Globus pallidus (tissue), 1 donor: ENCODE data around the gene KCNQ2.
A peak's percentile ranks its signal among the peaks of the same experiment; 100 is the strongest.
"Not testable (repeated sequence)": the region's sequence is repeated elsewhere in the genome, so short reads cannot be mapped to it uniquely, and the experiment has no call there.

Source experiments
- DNase-seq: peaks from one replicate; pipeline ENCODE4 v3.0.0-alpha.2; 2015; ENCODE audit warnings: low spot score

The KCNQ2 gene

DNA sequence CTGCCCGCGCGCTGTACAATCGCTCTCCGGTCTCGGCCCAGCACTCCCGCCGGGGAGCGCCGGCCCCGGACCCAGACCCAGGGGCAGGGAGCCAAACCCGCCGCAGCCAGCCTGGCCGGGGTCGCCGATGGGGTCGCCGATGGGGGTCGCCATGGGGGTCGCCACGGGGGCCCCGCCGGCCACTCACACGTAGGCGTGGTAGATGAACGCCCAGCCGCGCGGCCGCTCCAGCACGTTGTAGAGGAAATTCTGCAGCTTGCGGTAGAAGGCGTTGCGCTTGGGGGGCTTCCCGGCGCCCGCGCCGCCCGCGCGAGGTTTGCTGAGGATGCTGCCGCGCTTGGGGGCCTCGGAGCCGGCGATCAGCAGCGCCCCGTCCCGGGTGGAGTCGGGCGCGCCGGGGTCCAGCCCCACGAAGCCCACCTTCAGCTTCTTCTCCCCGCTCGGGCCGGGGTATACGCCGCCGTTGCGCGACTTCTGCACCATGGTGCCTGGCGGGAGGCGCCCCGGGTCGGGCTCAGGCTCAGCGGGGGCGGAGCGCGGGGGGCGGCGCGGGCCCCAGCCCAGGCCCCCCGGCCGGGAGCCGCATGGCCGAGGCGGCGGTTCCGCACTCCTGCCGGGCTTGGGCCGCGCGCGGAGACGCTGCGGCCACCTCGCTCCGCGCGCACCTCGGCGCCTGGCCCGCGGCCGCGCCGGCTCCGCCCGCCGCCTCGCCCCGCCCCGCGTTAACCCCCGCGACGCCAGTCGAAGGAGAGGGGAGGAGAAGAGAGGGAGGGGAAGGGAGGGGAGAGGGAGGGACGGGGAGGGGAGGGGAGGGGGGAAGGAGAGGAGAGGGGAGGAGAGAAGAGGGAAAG, at the start of gene KCNQ2:
Gene KCNQ2 (minus strand): TSS at position 675 of the 851 bp plus-strand sequence. CDS start 192 bp downstream, at position 483.
- DNase-seq: no peak

DNA sequence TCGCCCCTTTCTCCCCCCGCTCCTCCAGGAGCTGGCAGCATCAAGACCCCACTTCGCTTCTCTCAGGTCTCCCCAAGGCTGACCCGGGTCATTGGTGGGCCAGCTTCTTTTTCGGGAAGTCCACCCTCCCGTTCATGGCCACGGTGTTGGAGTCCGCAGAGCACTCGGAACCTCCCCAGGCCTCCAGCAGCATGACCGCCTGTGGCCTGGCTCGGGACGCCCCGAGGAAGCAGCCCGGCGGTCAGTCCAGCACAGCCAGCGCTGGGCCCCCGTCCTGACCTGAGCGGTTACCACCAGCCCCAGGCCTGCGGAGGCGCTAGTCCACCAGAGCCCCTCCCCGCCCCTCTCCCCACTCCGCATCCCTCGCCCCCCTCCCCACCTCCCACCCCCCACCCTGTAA, 49.1 kb upstream of the KCNQ2 start:
- DNase-seq: no peak

DNA sequence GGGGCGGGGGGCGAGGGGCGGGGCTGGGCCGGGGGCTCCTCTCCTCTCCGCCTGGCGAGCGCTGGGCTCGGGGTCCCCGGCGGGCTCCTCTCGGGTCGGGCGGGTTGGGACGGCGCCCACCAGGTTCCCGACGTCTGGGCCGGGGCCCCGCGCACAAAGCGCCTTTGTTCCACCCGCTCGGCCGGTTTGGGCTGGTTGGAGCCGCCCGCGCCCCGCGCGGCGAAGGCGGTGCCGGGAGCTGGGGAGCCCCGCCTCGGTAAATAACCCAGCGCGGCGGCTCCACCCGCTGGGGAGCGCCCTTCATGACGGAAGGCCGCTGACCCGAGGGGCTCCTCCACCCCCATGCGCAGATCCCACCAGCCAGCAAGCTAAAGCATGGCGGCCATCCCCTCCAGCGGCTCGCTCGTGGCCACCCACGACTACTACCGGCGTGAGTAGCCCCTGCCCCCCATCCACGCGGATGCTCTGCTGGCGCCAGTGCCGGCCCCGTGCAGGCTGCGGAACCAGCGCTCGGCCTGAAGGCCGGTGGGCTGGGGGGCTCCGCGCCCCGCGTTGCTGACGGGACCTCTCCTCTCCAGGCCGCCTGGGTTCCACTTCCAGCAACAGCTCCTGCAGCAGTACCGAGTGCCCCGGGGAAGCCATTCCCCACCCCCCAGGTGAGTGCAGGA, 48.6 kb upstream of the KCNQ2 start:
- peak; percentile 80 for DNase-seq

DNA sequence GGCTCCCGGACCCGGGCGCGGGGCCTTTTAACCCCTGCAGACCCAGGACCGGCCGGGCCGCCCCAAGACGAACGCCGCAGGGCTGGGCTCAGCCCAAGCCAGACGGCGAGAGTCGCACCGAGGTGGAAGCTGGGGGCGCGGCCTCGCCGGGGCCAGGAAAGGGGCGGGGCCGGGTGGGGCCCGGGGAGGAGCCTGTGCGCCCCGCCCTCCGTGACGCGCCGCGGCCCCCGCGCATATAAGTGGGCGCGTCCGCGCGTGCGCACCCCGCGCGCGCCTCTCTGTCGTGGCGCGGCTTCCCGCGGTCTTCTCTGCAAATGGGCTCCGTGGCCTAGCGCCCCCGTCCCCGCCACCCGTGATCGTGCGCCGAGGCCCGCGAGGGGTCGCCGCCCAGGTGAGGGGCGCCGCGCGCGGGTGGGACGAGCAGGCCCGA, 48.1 kb upstream of the KCNQ2 start, which contains the start of gene PPDPF:
Gene PPDPF (plus strand): TSS at position 262 of the 430 bp plus-strand sequence. CDS start 544 bp downstream, outside the sequence.
- DNase-seq: peak; percentile 82

DNA sequence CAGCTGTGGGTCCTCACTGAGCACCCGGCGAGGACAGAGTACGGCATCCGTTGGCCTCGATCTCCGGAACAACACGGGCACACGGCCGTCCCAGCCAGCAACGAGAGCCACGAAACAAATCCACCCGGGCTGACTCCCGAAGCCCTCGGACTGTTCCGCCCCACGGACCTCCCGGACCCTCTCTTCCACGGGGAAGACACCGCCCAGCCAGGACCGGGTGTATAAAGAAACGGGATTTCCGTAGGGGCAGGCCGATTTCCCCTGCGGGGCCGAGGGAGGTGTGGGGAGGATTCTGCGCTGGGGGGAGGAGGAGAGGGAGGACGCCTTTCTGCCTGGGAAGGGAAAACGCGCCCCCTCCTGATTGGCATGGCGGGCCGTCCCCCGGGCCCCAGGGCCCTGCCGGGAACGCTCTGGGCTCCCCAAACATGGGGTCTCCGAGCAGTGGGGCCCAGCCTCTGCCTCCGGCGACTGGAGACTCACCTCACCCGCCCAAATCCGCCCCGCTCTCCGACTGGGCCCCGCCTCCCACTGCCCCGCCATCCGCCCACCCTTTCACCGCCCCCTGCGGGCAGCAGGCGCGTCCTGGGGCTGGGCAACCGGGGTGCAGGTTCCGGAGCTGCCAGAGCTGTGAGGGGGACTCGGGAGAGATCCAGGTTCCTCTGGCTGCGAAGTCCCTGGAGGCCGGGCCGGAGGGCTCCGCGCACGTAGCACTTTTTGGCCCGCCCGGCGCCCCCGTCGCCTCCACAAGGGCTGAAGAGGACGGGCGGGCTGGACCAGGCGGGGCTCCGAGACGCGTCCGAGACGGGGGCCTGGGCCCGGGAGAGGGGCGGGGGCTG, 47.4 kb upstream of the KCNQ2 start:
- DNase-seq: peak; percentile 26

DNA sequence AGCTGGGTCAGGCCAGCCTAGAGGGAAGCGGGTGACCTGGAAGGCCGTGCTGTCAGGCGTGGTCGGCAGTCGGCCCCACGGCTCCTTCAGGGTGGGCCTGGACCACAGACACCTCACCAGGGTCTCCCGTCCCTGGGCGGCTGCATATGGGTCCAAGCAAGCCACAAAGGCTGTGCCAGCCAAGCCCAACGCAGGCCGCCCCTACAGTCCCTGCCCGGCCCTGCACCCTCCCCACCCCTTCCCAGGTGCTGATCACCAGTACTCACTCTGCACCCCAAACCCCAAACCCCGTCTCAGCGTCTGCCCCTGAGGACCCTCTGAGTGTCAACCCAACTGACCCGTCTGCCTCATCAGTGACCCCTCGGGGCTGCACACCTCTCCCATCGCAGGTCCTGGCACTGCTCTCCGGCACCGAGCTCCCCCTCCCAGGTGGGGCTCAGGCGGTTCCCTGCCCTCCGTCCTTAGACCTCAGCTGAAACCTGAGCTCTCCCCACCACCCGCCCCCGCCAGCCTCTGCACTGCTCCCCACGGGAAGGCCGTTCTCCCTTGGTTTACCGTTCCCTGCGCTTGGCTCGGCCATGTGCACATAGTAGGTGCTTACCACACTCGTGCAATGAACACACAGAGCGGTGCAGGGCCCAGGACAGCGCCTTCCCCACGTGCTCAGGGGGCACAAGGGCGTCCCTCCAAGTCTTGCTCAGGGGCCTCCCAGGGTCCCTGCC, 46.7 kb upstream of the KCNQ2 start:
- no peak for DNase-seq

DNA sequence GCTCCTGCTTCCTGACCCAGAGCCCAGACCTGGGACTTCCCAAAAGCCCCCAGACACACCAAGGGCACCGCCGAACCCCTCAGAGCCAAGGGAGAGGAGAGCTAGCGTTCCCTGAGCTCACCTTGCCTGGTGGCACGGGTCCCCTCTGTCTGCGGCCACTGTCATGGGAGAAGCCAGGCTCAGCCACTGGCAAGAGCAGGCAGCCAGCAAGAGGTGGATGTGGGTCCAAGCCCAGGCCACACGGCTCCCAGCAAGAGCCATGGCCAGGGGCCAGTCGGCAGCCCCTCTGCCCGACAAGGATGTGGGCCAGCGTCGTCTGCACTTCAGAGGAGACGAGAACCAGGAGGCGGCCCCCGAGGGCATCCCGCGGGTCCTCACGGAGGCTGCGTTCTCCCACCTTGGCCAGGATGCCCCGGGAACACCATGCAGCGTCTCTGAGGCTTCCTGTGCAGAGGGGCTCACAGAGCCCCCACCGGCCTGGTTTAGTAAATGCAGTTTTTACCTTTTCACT, 46.0 kb upstream of the KCNQ2 start:
- DNase-seq: no peak

DNA sequence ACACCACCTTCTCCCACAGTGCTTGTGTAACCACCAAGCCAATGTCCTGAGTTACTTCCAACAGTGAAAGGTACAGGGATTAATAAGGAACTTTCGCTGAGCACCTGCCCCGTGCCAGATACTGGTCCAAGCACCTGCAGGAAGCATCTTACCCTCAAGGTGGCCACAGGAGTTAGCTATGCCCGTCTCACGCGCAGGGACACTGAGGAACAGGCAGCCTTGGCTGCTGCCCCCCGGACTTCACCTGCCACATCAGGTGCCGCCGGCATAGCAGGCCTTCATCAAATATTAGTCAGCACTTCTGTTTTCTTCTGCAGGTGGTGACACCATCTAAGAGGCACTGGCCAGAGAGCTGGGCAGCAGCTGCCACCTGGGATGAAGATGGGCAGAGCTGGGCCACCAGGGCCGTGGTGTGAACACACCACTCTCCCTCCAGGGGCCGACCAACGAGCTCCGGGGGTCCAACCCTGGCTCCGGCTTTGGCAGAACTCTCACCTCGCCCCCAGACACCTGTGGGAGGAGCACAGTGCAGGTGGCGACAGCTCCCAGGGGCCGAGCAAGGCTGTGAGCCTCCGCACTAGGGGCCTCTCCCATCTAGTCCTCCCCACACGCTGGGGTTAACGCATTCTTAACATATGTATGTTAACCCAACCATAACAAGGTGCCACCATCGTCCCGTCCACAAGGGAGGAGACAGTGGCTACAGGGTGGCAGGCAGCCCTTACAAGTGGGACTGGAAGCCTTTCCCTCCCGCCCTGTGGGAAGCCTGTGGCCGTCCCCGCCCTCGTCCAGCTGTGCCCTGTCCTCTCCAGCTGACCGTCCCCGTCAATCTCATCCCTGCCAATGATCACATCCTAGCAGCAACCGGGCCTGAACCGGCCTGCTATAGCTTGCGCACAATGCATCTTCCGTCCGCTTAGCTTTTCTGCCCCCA, 45.2 kb upstream of the KCNQ2 start:
- no peak for DNase-seq

DNA sequence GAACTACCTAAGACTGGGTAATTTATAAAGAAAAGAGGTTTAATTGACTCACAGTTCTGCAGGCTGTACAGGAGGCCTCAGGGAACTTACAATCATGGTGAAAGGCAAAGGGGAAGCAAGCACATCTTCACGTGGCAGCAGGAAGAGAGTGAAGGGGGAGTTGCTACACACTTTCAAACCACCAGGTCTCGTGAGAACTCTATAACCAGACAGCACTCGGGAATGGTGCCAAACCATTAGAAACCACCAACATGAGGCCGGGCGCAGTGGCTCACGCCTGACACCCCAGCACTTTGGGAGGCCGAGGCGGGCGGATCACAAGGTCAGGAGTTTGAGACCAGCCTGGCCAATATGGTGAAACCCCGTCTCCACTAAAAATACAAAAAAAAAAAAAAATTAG, 42.1 kb upstream of the KCNQ2 start:
- not testable (repeated sequence) for DNase-seq

DNA sequence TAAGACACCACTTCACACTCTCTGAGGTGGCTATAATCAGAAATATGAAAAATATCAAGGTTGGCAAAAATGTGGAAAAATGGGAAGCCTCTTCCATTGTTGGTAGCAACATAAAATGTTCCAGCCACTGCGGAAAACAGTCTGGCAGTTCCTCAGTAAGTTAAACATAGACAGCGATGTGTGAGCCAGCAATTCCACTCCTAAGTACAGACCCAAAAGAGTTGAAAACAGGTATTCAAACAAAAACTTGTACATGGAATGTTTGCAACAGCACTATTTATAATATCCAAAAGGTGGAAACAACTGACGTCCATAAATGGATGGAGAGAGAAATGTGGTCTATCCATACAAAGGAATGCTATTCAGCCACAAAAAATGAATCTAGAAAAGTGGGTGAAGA, 40.8 kb upstream of the KCNQ2 start:
- DNase-seq: no peak

DNA sequence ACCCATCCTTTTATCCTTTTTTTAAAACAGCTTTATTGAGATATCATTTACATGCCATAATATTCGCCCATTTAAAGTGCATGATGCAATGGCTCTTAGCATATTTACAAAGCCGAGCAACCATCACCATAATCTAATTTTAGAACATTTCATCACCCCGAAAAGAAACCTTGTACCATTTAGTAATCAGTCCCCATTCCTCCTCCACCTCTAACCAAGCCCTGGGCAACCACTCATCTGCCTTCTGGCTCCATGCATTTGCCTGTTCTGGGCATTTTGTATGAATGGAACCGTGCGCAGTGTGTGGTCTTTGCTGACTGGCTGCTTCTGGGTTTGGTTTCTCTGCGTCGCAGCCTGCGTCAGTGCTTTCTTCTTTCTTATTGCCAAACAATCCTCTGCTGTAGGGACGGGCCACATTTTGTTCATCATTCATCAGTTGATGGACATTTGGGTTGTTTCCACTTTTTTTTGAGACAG, 36.7 kb upstream of the KCNQ2 start:
- DNase-seq: no peak

DNA sequence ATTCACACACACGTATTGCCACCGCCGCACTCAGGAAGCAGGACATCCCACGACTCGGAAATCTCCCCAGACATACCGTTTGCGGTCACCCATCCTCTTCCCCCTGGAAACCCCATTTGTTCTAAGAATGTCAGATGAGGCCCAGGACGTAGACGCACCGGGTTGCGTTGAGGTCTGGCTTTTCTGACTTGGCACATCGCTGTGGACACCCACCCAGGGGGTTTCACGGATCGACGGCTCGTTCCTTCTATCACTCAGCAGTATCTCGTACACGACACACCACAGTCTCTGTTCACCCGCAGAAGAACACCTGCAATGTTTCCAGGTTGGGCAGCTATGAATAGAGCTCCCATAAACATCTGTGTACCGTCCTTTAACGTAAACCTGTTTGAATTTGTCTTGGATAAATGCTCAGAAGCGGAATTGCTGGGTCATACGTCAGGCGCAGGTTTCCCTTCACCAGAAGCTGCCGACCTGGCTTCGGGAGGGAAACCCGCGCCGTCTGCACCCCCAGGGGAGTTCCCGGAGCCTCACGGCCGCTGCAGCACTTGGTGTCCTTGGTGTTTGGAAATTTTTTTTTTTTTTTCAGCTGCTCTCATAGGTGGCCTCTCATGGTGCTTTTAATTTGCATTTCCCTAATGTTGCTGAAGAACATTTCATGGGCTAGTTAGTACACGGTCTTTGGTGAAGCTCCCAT, 35.8 kb upstream of the KCNQ2 start:
- no peak for DNase-seq

DNA sequence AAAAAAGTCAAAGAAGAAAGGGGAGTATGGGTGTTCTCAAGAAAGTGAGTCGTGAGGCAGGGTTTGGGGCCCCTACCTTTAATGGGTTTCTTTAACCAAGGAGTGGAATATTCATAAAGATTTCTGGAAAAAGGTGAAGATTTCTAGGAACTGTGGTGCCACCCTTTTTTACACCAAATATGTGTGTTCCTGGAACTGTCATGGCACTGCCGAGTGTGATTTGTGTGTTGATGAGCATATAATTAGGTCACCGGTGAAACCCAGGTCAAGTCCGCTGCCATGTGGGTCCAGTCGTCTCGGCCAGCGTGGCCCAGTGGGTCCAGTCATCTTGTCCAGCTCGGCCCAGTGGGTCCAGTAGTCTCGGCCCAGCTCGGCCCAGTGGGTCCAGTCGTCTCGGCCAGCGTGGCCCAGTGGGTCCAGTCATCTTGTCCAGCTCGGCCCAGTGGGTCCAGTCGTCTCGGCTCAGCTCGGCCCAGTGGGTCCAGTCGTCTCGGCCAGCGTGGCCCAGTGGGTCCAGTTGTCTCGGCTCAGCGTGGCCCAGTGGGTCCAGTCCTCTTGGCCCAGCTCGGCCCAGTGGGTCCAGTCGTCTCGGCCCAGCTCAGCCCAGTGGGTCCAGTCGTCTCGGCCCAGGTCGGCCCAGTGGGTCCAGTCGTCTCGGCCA, 34.8 kb upstream of the KCNQ2 start:
- no peak for DNase-seq

DNA sequence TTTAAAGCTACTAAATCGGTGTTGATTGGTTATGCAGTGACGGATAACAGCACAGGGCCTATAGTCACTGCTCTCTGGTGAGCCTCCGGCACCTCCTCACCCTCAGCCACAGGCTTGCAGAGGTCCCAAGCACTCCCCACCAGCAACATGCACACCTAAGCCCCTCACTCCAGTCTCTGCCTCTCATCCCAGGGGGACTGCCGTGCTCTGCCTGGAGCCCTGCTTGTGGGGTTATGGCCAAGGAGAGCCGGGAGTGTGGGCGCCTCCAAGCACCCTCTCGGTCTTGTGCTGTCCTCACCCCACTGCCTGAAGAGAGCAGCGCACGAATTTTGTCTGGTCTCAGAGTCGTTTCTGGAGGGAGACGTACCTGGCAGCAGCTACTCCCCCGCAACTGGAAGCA, 33.3 kb upstream of the KCNQ2 start:
- no peak for DNase-seq

DNA sequence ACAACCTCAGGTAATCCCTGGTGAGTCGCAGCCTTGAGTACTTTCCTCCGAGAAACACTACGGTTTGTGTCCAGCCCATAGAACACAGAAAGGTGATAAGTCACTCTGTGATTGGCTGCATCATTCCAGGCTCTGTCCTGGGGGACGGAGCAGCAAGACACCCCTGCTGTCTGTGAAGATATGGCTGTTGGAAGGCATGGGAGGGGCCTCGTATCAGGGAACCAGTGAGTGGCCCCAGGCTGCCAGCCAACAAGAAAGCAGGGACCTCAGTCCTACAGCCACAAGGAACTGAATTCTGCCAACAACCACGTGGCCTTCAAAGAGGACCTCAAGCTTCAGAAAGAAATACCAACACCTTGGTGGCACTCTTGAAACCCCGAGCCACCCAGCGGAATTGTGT, 32.8 kb upstream of the KCNQ2 start:
- DNase-seq: no peak

DNA sequence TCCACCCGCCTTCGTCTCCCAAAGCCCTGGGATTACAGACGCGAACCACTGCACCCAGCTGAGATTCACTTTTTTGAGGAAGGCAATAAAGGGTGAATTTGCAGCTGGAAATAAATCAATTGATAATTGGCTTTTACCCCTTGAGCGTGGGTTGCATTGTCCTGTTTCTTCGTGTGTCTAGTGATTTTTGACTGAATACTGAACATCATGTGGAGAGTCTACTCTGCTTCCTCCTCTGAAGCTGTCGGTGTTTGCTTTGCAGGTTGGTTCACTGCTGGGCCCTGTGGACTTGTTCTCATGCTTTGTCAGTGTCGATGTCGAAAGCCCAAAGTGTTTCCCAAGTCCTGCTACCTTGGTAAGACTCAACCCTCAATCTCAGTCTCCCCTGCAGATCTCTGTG, 32.2 kb upstream of the KCNQ2 start:
- DNase-seq: no peak

DNA sequence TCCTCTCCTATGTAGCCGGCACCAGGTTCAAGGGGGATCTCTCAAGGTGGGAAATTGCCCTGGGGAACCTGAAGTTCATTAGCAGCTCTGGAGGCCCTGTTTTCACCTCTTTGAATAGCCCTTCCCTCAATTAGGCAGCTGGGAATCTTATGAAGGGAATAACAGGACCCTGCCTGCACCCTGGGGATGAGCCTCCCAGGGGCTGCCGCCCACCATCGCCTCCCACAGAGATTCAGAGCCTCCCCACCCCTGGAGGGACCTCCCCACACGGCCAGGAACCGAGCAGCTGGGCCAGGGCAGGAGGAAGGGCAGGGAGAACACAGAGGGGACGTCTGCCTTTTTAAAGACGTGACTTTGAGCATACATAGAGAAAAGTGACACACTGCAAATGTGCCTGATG, 31.1 kb upstream of the KCNQ2 start:
- DNase-seq: no peak

DNA sequence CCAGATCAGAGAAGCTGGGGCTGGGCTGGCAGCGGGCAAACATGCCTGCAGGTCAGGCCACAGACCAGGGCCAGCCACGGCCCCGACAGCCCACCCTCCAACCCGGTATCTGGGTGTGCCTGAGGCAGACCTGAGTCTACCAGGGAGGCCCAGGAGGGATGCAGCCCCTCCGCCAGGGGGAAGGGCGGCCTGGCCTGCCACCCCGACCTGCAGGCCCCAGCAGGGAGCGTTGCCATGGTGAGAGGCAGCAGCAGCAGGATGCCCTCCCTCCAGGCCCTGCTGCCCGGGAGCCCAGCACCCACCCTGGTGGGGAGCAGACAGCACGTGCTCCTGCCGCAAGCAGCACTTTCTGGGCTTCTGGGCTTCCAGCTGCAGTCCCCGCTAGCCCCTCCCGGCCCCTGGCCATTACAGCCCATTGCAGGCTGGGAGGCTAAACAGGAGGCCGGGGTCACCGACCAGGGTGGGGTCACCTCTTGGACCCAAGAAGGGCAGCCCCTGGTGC, 30.3 kb upstream of the KCNQ2 start:
- DNase-seq: no peak
